Endodermal cell (in vitro differentiated cells): ENCODE measurements around the gene CTU2. TPM values are rescaled to one million over a fixed set of nuclear protein-coding genes. Genes with fewer than 3 reads are reported as not detected.

Experiments used
- DNase-seq: peaks from one replicate; pipeline ENCODE4 v3.0.0-alpha.2; 2017
- H3K27ac ChIP-seq: 2 replicates; pipeline ENCODE4 v1.5.1; 2013; ENCODE audit warnings: mild to moderate bottlenecking, low read depth, low read length, moderate library complexity
- H3K27me3 ChIP-seq: 2 replicates; pipeline ENCODE4 v1.6.1; 2013; ENCODE audit warnings: mild to moderate bottlenecking, low read length, moderate library complexity; ENCODE audit not compliant: insufficient read depth, control insufficient read depth, poor library complexity, severe bottlenecking
- H3K36me3 ChIP-seq: 2 replicates; pipeline ENCODE4 v1.7.0; 2013; ENCODE audit warnings: mild to moderate bottlenecking, low read length, moderate library complexity; ENCODE audit not compliant: control insufficient read depth, insufficient read depth
- H3K4me1 ChIP-seq: one replicate; pipeline ENCODE4 v1.7.0; 2013; ENCODE audit warnings: low read length; ENCODE audit not compliant: control insufficient read depth, insufficient read depth
- H3K4me3 ChIP-seq: 2 replicates; pipeline ENCODE4 v1.5.1; 2013; ENCODE audit warnings: mild to moderate bottlenecking, low read length, moderate library complexity
- H3K9ac ChIP-seq: 2 replicates; pipeline ENCODE4 v1.6.1; 2013; ENCODE audit warnings: mild to moderate bottlenecking, low read length, moderate library complexity; ENCODE audit not compliant: poor library complexity, severe bottlenecking; ENCODE audit errors: extremely low read depth
- H3K9me3 ChIP-seq: 2 replicates; pipeline ENCODE4 v1.6.1; 2013; ENCODE audit warnings: mild to moderate bottlenecking, low read length, moderate library complexity; ENCODE audit not compliant: control insufficient read depth
- H3K27ac Mint-ChIP-seq: 2 replicates; pipeline ENCODE4 v1.8.0; 2020; ENCODE audit warnings: mixed read lengths
- H3K27me3 Mint-ChIP-seq: 2 replicates; pipeline ENCODE4 v1.8.0; 2021; ENCODE audit warnings: mild to moderate bottlenecking, mixed read lengths; ENCODE audit not compliant: insufficient read depth
- H3K36me3 Mint-ChIP-seq: 2 replicates; pipeline ENCODE4 v1.8.0; 2020; ENCODE audit warnings: low read depth, mixed read lengths
- H3K4me1 Mint-ChIP-seq: 2 replicates; pipeline ENCODE4 v1.8.0; 2020; ENCODE audit warnings: mixed read lengths
- H3K4me3 Mint-ChIP-seq: 2 replicates; pipeline ENCODE4 v1.8.0; 2020; ENCODE audit warnings: mild to moderate bottlenecking, moderate library complexity, mixed read lengths
- H3K9me3 Mint-ChIP-seq: 2 replicates; pipeline ENCODE4 v1.8.0; 2020; ENCODE audit warnings: mild to moderate bottlenecking, mixed read lengths
- CTCF ChIP-seq: fragments of 200-600 bp; sonication (generic); conservative IDR thresholded peaks from 2 replicates; pipeline ENCODE4 v1.5.0; 2021; ENCODE audit warnings: antibody characterized with exemption, mild to moderate bottlenecking
- WGBS, 2 experiments: methylation state at CpG; one replicate each; pipeline versions ENCODE4 v1.1.5 to v1.1.7; 2013; ENCODE audit warnings: missing lambda C conversion rate in 2 of 2, mixed read lengths in 1 of 2; ENCODE audit not compliant: insufficient coverage in 1 of 2, insufficient read length in 1 of 2; 5-methylcytosine and 5-hydroxymethylcytosine counted together
- total RNA-seq, 2 donors: library from RNA; stranded (reverse); fragmentation: NEBNext Ultra II Directional in 1 of 2; extraction: Animal tissue kit (Norgen Biotek cat#: 25700) in 1 of 2; gene quantifications; 2 replicates in 1 of 2; 3 replicates in 1 of 2; pipeline ENCODE4 v1.2.1, GENCODE V29; 2021

Gene CTU2
- total RNA-seq, 2 donors from 2014 or later, result 16.7 to 24.3 TPM

- no peak for TF ChIP-seq CTCF
- Mint-ChIP-seq H3K27me3 (peaks cover 23% of the 10 kb centered on the region), H3K4me1 (peaks cover 10% of the 10 kb centered on the region), H3K4me3 (no peak overlapping the region), H3K36me3 (no peaks in the 10 kb centered on the region), H3K9me3 (no peaks in the 10 kb centered on the region), H3K27ac (no peak overlapping the region)
- no peaks in the 10 kb centered on the region for H3K4me1 ChIP-seq
- H3K36me3 ChIP-seq, result no peaks in the 10 kb centered on the region
- WGBS, 2 experiments, result 88 to 91% methylated on average over 20 to 21 of the region's 21 CpGs
- no peaks in the 10 kb centered on the region for H3K9me3 ChIP-seq
- H3K27me3 ChIP-seq, result peaks cover 19% of the 10 kb centered on the region
- H3K9ac ChIP-seq, result no peak overlapping the region
- H3K27ac ChIP-seq, result no peak overlapping the region
- H3K4me3 ChIP-seq, result no peak overlapping the region
- no peak for DNase-seq
Observed at GRCh38 chr16:88690341-88691128, 15.8 kb upstream of the CTU2 start.

GRCh38 chr16:88691129-88691813, 15.0 kb upstream of the CTU2 start:
- H3K27ac ChIP-seq, result no peak overlapping the region
- no peak for TF ChIP-seq CTCF
- H3K27me3 ChIP-seq, result peaks cover 13% of the 10 kb centered on the region
- no peak for DNase-seq
- Mint-ChIP-seq H3K36me3 (no peaks in the 10 kb centered on the region), H3K27me3 (peaks cover 22% of the 10 kb centered on the region), H3K9me3 (no peaks in the 10 kb centered on the region), H3K4me1 (peaks cover 10% of the 10 kb centered on the region), H3K27ac (no peak overlapping the region), H3K4me3 (no peak overlapping the region)
- no peaks in the 10 kb centered on the region for H3K4me1 ChIP-seq
- 93 to 96% methylated on average over 25 to 33 of the region's 33 CpGs for WGBS, 2 experiments
- H3K36me3 ChIP-seq, result no peaks in the 10 kb centered on the region
- no peaks in the 10 kb centered on the region for H3K9me3 ChIP-seq
- no peak overlapping the region for H3K9ac ChIP-seq
- H3K4me3 ChIP-seq, result no peak overlapping the region

- H3K27ac ChIP-seq, result no peak overlapping the region
- no peak for TF ChIP-seq CTCF
- peaks cover 8% of the 10 kb centered on the region for H3K27me3 ChIP-seq
Observed at GRCh38 chr16:88691924-88692560, 14.3 kb upstream of the CTU2 start.

More at GRCh38 chr16:88691924-88692560, 14.3 kb upstream of the CTU2 start:
- 92 to 94% methylated on average over 24 to 26 of the region's 26 CpGs for WGBS, 2 experiments
- H3K4me1 Mint-ChIP-seq, result peaks cover 10% of the 10 kb centered on the region
- H3K9me3 ChIP-seq, result no peaks in the 10 kb centered on the region
- H3K9ac ChIP-seq, result no peak overlapping the region
- H3K4me1 ChIP-seq, result no peaks in the 10 kb centered on the region
- H3K4me3 Mint-ChIP-seq, result no peak overlapping the region
- no peaks in the 10 kb centered on the region for H3K9me3 Mint-ChIP-seq
- peaks cover 19% of the 10 kb centered on the region for H3K27me3 Mint-ChIP-seq
- DNase-seq, result no peak
- no peak overlapping the region for H3K27ac Mint-ChIP-seq
- no peaks in the 10 kb centered on the region for H3K36me3 Mint-ChIP-seq
- no peak overlapping the region for H3K4me3 ChIP-seq
- H3K36me3 ChIP-seq, result no peaks in the 10 kb centered on the region
